Fibroblast of mammary gland (primary cell): ENCODE data around the gene CDH4.
"Not testable (repeated sequence)": the region's sequence is repeated elsewhere in the genome, so short reads cannot be mapped to it uniquely, and the experiment has no call there.

ENCODE experiments used
- DNase-seq: peaks from one replicate; pipeline ENCODE4 v3.0.0-alpha.2; 2010; ENCODE audit warnings: low read depth
- H3K4me3 ChIP-seq: 2 replicates; pipeline ENCODE4 v1.5.1; 2011; ENCODE audit warnings: low read depth, mild to moderate bottlenecking, low read length, moderate library complexity; ENCODE audit not compliant: control insufficient read depth
- CTCF ChIP-seq: conservative IDR thresholded peaks from 2 replicates; pipeline ENCODE4 v1.5.1; 2011; ENCODE audit warnings: low read depth, low read length, inconsistent platforms; ENCODE audit not compliant: control insufficient read depth, insufficient read depth

CDH4 gene

DNA sequence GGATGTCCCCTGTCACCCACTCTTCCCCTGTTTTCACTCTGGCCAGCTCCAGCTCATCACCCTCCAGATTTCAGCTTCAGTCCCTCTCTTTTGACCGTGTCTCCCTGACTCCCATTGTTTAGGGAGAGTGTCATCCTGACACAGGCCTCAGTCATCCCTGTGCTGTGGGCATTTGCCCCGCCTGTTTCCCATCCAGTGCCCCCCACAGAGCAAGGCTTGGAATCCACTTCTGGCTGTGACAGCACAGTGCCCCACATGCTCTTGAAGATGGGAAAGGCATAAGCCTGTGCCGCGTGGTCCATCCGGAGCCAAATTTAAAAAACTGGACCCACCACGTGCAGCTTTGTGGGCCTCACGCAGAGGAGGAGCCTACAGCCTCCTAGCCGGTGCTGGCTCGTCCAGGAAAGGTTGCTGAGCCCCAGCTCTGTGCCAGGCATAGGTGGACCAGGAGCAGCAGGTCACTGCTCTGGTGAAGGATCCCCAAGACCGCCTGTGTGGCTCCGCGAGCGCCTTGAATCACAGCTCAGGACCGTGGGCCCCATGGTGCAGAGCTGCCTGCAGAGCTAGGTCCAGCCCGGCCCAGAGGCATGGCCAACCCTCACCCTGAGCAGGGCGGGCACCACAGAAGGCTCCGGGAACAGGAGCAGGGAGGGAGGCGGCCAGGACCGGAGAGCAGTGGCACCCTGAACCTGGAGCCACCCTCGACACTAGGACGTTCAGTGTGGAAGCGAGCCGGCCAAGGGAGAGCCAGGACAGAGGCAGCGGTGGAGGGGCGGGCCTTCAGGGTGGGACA is 172.8 kb downstream of the CDH4 start:
- H3K4me3 ChIP-seq, result no peak overlapping the region
- no peak for DNase-seq
- no peak for TF ChIP-seq CTCF

DNA sequence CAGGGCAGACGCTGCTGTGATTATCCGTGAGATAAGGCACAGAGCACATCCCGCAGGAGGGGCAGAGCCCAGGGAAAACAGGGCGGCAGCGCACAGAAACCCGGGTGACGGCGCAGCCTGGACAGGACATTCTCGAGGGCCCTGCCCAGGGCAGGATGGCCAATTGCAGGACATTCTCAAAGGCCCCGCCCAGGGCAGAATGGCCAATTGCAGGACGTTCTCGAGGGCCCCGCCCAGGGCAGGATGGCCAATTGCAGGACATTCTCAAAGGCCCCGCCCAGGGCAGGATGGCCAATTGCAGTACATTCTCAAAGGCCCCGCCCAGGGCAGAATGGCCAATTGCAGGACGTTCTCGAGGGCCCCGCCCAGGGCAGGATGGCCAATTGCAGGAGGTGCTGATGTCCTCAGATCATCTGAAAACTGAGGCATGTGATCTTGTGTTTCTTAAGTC is 173.5 kb downstream of the CDH4 start:
- DNase-seq, result peak; percentile 6
- not testable (repeated sequence) for H3K4me3 ChIP-seq

DNA sequence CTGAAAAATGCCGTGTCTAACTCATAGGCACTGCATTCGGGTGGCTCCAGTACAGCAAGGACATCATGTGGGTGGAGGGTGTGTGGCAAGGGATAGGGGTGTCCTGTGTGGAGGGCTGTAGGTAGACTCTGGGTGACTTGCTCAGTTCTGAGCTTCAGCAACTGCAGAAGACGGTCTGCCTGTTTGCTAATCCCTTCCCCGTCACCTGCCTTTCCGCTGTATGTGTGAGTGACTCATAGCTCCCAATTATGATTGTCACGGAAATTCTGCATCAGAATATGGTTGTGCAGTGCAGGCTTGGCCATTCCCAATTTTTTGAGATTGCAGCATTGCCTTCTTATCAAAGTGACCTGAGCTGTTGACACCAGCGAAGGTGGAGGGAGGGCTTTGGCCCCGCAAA is 174.3 kb downstream of the CDH4 start:
- no peak for DNase-seq
- no peak for TF ChIP-seq CTCF
- no peak overlapping the region for H3K4me3 ChIP-seq

DNA sequence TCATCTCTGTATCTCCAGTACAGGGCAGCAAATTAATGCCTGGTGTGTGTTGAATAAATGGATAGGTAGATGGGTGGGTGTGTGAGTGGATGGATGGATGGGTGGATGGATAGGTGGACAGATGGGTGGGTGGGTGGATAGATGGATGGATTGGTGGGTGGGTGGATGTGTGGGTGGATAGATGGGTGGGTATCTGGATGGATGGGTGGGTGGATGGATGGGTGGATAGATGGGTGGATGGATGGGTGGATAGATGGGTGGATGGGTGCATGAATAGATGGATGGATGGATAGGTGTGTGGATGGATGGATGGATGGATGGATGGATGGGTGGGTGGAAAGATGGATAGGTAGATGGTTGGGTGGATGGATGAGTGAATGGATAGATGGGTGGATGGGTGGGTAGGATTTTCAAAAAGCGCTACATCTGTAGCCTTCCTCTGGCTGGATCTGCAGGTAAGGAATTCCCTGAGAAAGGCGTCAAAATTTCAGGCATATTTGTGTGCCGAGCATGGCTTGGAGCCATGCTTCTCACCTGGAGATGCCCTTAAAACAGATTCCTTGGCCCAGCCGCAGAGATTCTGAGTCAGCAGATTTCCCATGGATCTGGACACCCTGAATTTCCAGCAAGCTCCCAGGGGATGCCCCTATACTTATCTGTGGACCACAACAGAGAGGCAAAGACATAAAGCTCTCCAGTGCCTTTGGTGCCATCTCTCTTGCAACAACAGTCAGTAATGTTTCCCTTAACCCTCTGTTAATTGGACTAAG is 177.6 kb downstream of the CDH4 start:
- no peak overlapping the region for H3K4me3 ChIP-seq
- DNase-seq, result no peak
- no peak for TF ChIP-seq CTCF

DNA sequence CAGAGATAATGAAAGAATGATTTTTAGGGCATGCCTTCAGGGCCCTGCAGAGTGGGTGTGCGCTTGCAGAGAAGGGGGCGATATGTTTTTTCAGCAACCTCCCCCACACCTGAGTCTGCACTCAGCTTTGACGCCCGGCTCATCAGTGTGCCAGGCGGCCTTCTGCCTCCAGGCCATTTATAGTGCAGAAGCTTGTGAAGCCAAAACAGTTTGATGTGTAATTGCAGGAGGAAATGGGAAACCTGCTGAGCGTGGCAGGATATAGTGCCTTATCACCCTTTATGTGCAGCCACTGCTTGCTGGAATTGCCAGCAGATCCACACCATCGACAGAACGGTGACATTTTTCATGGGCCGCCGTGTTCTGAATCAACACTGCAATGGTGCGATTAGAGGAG is 178.2 kb downstream of the CDH4 start:
- no peak overlapping the region for H3K4me3 ChIP-seq
- no peak for DNase-seq
- no peak for TF ChIP-seq CTCF

DNA sequence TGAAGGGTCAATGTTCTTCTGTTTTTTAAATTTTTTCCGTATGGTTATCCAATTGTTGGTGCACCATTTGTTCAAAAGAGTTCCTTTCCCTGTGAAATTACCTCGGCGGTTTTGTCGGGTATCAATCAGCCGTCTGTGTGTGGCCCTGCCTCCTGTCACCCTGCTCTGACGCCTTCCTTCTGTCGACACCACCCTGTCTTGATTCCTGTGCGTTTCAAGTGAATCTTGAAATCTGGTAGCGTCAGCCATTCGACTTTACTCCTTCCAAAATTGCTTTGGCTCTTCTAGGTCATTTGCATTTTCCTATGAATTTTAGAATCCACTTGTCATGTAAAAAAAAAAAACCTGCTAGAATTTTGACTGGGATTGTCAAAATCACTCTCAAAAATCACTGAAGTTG is 181.1 kb downstream of the CDH4 start:
- H3K4me3 ChIP-seq, result no peak overlapping the region
- no peak for DNase-seq
- no peak for TF ChIP-seq CTCF

- TF ChIP-seq CTCF, result no peak
- no peak overlapping the region for H3K4me3 ChIP-seq
- no peak for DNase-seq
These were observed 181.8 kb downstream of the CDH4 start for GRCh38 chr20:61433816-61434215.
